ENCODE results near the gene VAV1. TPM values are rescaled to one million over a fixed set of nuclear protein-coding genes. Genes with fewer than 3 reads are reported as not detected.

The VAV1 gene
- total and polyA plus RNA-seq, 2 donors (not counting 3 experiments of a cell fraction or from before 2014, with no cell fraction given), result not detected

DNA sequence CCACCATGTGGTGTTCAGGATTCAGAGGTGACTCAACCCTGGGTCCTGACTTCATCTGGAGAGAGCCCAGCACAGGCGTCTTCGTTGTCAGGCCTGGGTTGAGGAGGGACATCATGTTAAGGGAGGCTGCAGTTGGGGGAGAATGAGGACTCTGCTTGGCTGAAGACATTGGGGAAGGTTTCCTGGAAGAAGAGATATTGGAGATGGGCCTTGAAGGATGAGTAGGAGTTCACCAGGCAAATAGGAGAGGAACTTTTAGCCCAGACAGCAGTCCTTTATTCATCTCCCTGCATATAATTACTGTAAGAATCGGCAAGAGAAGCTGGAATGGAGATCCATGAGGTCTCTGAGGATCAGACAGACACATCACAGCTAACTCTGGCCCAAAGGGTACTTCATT is 38.9 kb downstream of the VAV1 start:
- Histone ChIP-seq H2AFZ (ENCODE audit: low read depth, low read length) (peak overlapping the region; percentile 51), H3K36me3 (ENCODE audit: control insufficient read depth in 2 of 2, extremely low read depth in 1 of 2, insufficient read depth in 2 of 2, low read length in 2 of 2) (no peaks in the 10 kb centered on the region), H3K4me3 (replicated peaks in 1 of 3; ENCODE audit: insufficient read depth in 1 of 3, low read depth in 1 of 3, low read length in 3 of 3) (no peak overlapping the region), H4K20me1 (replicated peaks; ENCODE audit: control insufficient read depth, extremely low read depth, insufficient read depth, low read length) (no peaks in the 10 kb centered on the region), H3K27ac (ENCODE audit: insufficient read depth, low read depth, low read length) (no peak overlapping the region), H3K4me2 (ENCODE audit: insufficient read depth, low read length) (no peak overlapping the region), H3K9me1 (replicated peaks; ENCODE audit: control insufficient read depth, extremely low read depth, insufficient read depth, low read length) (no peaks in the 10 kb centered on the region), H3K27me3 (ENCODE audit: control insufficient read depth in 2 of 2, insufficient read depth in 2 of 2, low read length in 2 of 2) (no peaks in the 10 kb centered on the region), H3K79me2 (ENCODE audit: control insufficient read depth, insufficient read depth, low read length) (no peaks in the 10 kb centered on the region), H3K4me1 (ENCODE audit: control insufficient read depth, extremely low read depth, insufficient read depth, low read length) (no peaks in the 10 kb centered on the region), H3K9ac (replicated peaks; ENCODE audit: extremely low read depth, insufficient read depth, low read length) (no peak overlapping the region), H3K9me3 (replicated peaks; ENCODE audit: control insufficient read depth, insufficient read depth, low read length) (no peaks in the 10 kb centered on the region)
- no peak for FAIRE-seq
- dilution Hi-C loops (cut with MboI; ENCODE audit: extremely low pct_ligation_motif_present, low sequenced_read_pairs) (no loop called here), intact Hi-C loops (cut with micrococcal nuclease) (no loop called here)
- no TSS peak for BruUV-seq (replicated peaks)
- no peak for DNase-seq (ENCODE audit: low read depth, low spot score)
- TF ChIP-seq MAX (IDR thresholded peaks at IDR 0.05; ENCODE audit: insufficient read depth, insufficient read length), result no peak
- no peak for TF ChIP-seq POLR2AphosphoS5 (IDR thresholded peaks at IDR 0.05; ENCODE audit: insufficient read depth, low read depth, low read length)
- TF ChIP-seq EZH2 (IDR thresholded peaks at IDR 0.05; ENCODE audit: borderline replicate concordance, low read depth, low read length, severe bottlenecking), result no peak
- no peak for TF ChIP-seq CTCF (IDR thresholded peaks at IDR 0.05; ENCODE audit: extremely low read depth in 1 of 2, insufficient read depth in 1 of 2, low read depth in 1 of 2, low read length in 2 of 2)
- POLR2A ChIA-PET, result no interaction called here
- CTCF ChIA-PET, result interaction anchor here (1.0 kb wide), 1 partner anchor 9 kb away, joined by 4 read pairs; no protein-coding TSS in a partner anchor

- intact Hi-C loops (cut with micrococcal nuclease), result no loop called here
- CTCF ChIA-PET, result interaction anchor here (0.6 to 1.2 kb wide), 3 partner anchors 8 to 52 kb away, joined by 3 to 4 read pairs (median 4); no protein-coding TSS in a partner anchor
- TF ChIP-seq MAX (IDR thresholded peaks at IDR 0.05; ENCODE audit: insufficient read depth, insufficient read length) (peak; percentile 55), GATA2 (IDR thresholded peaks at IDR 0.05; ENCODE audit: insufficient read depth, insufficient read length, low read depth, low read length) (no peak)
- H3K9me3 ChIP-seq (replicated peaks; ENCODE audit: control insufficient read depth, insufficient read depth, low read length), result no peaks in the 10 kb centered on the region
- no peak overlapping the region for H3K4me3 ChIP-seq (replicated peaks in 1 of 3; ENCODE audit: insufficient read depth in 1 of 3, low read depth in 1 of 3, low read length in 3 of 3)
- peak; percentile 73 for FAIRE-seq
- no peaks in the 10 kb centered on the region for H3K79me2 ChIP-seq (ENCODE audit: control insufficient read depth, insufficient read depth, low read length)
- POLR2A ChIA-PET, result no interaction called here
- peak; percentile 60 for DNase-seq (ENCODE audit: low read depth, low spot score)
- H3K27me3 ChIP-seq (ENCODE audit: control insufficient read depth in 2 of 2, insufficient read depth in 2 of 2, low read length in 2 of 2), result no peaks in the 10 kb centered on the region
- H3K4me2 ChIP-seq (ENCODE audit: insufficient read depth, low read length), result no peak overlapping the region
- H3K9me1 ChIP-seq (replicated peaks; ENCODE audit: control insufficient read depth, extremely low read depth, insufficient read depth, low read length), result no peaks in the 10 kb centered on the region
- H3K36me3 ChIP-seq (ENCODE audit: control insufficient read depth in 2 of 2, extremely low read depth in 1 of 2, insufficient read depth in 2 of 2, low read length in 2 of 2), result no peaks in the 10 kb centered on the region
- dilution Hi-C loops (cut with MboI; ENCODE audit: extremely low pct_ligation_motif_present, low sequenced_read_pairs), result no loop called here
- no TSS peak for BruUV-seq (replicated peaks)
- H3K27ac ChIP-seq (ENCODE audit: insufficient read depth, low read depth, low read length), result no peak overlapping the region
- no peaks in the 10 kb centered on the region for H3K4me1 ChIP-seq (ENCODE audit: control insufficient read depth, extremely low read depth, insufficient read depth, low read length)
- H3K9ac ChIP-seq (replicated peaks; ENCODE audit: extremely low read depth, insufficient read depth, low read length), result no peak overlapping the region
- peak overlapping the region; percentile 85 for H2AFZ ChIP-seq (ENCODE audit: low read depth, low read length)
- no peaks in the 10 kb centered on the region for H4K20me1 ChIP-seq (replicated peaks; ENCODE audit: control insufficient read depth, extremely low read depth, insufficient read depth, low read length)
Observed at GRCh38 chr19:6811906-6812305, 39.4 kb downstream of the VAV1 start.
